GM06990 (cell line): Measurements from ENCODE around the gene DGKB.

ENCODE experiments used
- DNase-seq: peaks from one replicate; pipeline ENCODE4 v3.0.0-alpha.2; 2011; ENCODE audit not compliant: insufficient read length; ENCODE audit errors: extremely low read depth
- H3K27me3 ChIP-seq: replicated peaks from 2 replicates; pipeline ENCODE4 v1.6.0; 2011; ENCODE audit warnings: low read length; ENCODE audit not compliant: control insufficient read depth, insufficient read depth
- H3K36me3 ChIP-seq: 2 replicates; pipeline ENCODE4 v1.5.1; 2011; ENCODE audit warnings: low read length; ENCODE audit not compliant: control insufficient read depth, insufficient read depth
- H3K4me3 ChIP-seq: replicated peaks from 2 replicates; pipeline ENCODE4 v1.5.1; 2011; ENCODE audit warnings: low read depth, mild to moderate bottlenecking, control low read depth, low read length
- CTCF ChIP-seq: IDR thresholded peaks from 2 replicates; pipeline ENCODE4 v1.5.1; 2011; ENCODE audit warnings: low read length, control low read depth, mild to moderate bottlenecking, inconsistent platforms; ENCODE audit not compliant: insufficient read depth, poor library complexity, severe bottlenecking

Gene DGKB

GRCh38 chr7:14124716-14125115 is 777.8 kb downstream of the DGKB start:
- Histone ChIP-seq H3K36me3 (no peaks in the 10 kb centered on the region), H3K27me3 (no peaks in the 10 kb centered on the region), H3K4me3 (no peak overlapping the region)
- TF ChIP-seq CTCF = no peak
- no peak for DNase-seq

DNA sequence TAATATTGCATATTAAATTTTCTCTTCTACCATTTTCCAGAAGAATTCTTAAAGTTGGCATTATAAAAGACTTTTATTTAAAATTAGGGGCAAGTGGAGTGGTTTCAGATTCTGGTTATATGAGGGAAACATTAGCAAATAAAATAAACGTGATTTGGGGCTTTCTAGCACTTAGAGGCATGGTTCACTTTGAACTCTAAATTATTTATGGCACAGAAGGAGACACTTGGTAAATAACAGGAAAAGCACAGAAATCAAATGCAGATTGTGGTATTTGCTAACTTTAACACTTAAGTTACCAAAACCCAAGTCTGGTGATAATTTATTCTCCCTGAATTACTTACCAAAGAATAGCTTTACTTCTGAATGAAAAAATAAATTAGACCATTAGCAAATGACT is 778.6 kb downstream of the DGKB start:
- no peak for DNase-seq
- Histone ChIP-seq H3K36me3 (no peaks in the 10 kb centered on the region), H3K27me3 (no peaks in the 10 kb centered on the region), H3K4me3 (no peak overlapping the region)
- no peak for TF ChIP-seq CTCF

DNA sequence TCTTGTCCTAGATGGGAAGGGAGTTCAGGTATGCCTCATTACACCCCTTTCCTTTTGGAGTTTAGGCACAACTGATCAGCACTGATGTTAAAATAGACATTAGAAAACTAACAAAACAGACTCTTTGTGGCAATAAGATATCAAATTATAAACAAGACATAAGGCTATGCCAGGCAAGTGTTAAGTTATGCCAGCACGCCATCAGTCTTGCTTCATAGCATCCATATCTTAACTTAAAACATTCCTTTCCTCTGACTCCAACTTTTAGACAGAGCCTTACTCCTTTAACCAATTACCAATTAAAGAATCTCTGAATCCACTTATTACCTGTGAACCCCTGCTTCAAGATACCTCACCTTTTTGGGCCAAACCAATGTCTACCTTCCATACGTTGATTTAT is 786.9 kb downstream of the DGKB start:
- TF ChIP-seq CTCF = no peak
- Histone ChIP-seq H3K36me3 (no peaks in the 10 kb centered on the region), H3K4me3 (no peak overlapping the region), H3K27me3 (no peaks in the 10 kb centered on the region)
- no peak for DNase-seq

GRCh38 chr7:14104861-14105260 is 797.7 kb downstream of the DGKB start:
- H3K36me3 ChIP-seq = no peaks in the 10 kb centered on the region
- DNase-seq = no peak
- H3K27me3 ChIP-seq = no peaks in the 10 kb centered on the region
- no peak overlapping the region for H3K4me3 ChIP-seq
- no peak for TF ChIP-seq CTCF

GRCh38 chr7:14096159-14096558 is 806.4 kb downstream of the DGKB start:
- no peak for TF ChIP-seq CTCF
- Histone ChIP-seq H3K4me3 (no peak overlapping the region), H3K27me3 (no peaks in the 10 kb centered on the region), H3K36me3 (no peaks in the 10 kb centered on the region)
- no peak for DNase-seq

GRCh38 chr7:14095233-14095950 is 807.2 kb downstream of the DGKB start:
- Histone ChIP-seq H3K4me3 (no peak overlapping the region), H3K27me3 (no peaks in the 10 kb centered on the region), H3K36me3 (no peaks in the 10 kb centered on the region)
- TF ChIP-seq CTCF = no peak
- no peak for DNase-seq
